K562 (cell line): Measurements from ENCODE around the gene ITPKB. TPM values are rescaled to one million over a fixed set of nuclear protein-coding genes. Genes with fewer than 3 reads are reported as not detected.

Experiments
- ATAC-seq: fragments of 200-7000 bp; cut with Tn5 transposase; 3 replicates; pipeline ENCODE4 v1.9.1; 2020; ENCODE audit warnings: moderate library complexity
- BruUV-seq: library from RNA; stranded (reverse); fragments of 400-500 nt; replicated peaks from 2 replicates; lab custom pipeline; 2021; lab: Mats Ljungman, UMichigan
- CTCF ChIA-PET: fragments of 300-600 bp; formaldehyde crosslinking; extraction: SDS; loops from one replicate; lab custom pipeline; 2021; ENCODE audit warnings: low intra/inter-chr PET ratio; lab: Yijun Ruan, JAX
- POLR2A ChIA-PET: fragments of 300-600, 350-650 bp; sonication (Branson Sonifier 250); formaldehyde crosslinking; extraction: SDS; loops from one replicate; lab custom pipeline; 2021; ENCODE audit warnings: antibody characterized with exemption, inconsistent platforms; lab: Yijun Ruan, JAX
- DNase-seq, 4 experiments: peaks; one replicate each; pipeline versions ENCODE4 v3.0.0 to v3.0.0-alpha.2; 2011 to 2018; ENCODE audit warnings: low spot score in 3 of 4, mixed read lengths in 3 of 4; ENCODE audit errors: extremely low read depth in 1 of 4
- FAIRE-seq: peaks from 2 replicates; lab custom pipeline; 2011; peaks lifted over from hg19 to GRCh38; lab: Jason Lieb, UNC
- H2AFZ ChIP-seq: 2 replicates; pipeline ENCODE4 v1.6.0; 2011; ENCODE audit warnings: low read depth, low read length, control low read depth, inconsistent platforms
- H3K27ac ChIP-seq: fragments of 200-600 bp; 3 replicates; pipeline ENCODE4 v1.8.0; 2011; ENCODE audit warnings: low read depth, mild to moderate bottlenecking, control low read depth, inconsistent platforms, low read length, moderate library complexity, mixed read lengths; ENCODE audit errors: extremely low read depth
- H3K27me3 ChIP-seq, 2 experiments: fragments of 300-600 bp in 1 of 2; 2 replicates in 1 of 2; 3 replicates in 1 of 2; pipeline versions ENCODE4 v1.6.0 to v1.8.0; 2011; ENCODE audit warnings: inconsistent platforms in 2 of 2, low read length in 2 of 2, mild to moderate bottlenecking in 1 of 2, mixed read lengths in 1 of 2, moderate library complexity in 1 of 2; ENCODE audit not compliant: control insufficient read depth in 2 of 2, insufficient read depth in 2 of 2
- H3K36me3 ChIP-seq: fragments of 300-600 bp; 3 replicates; pipeline ENCODE4 v1.8.0; 2011; ENCODE audit warnings: mild to moderate bottlenecking, low read length, inconsistent platforms; ENCODE audit not compliant: control insufficient read depth, insufficient read depth
- H3K4me1 ChIP-seq, 2 experiments: fragments of 200-600 bp in 1 of 2; replicated peaks in 1 of 2; 2 replicates in 1 of 2; 3 replicates in 1 of 2; pipeline versions ENCODE4 v1.5.1 to v1.8.0; 2011; ENCODE audit warnings: inconsistent platforms in 2 of 2, low read length in 2 of 2, mild to moderate bottlenecking in 1 of 2, mixed read lengths in 1 of 2, moderate library complexity in 1 of 2; ENCODE audit not compliant: control insufficient read depth in 2 of 2, insufficient read depth in 2 of 2
- H3K4me2 ChIP-seq: 2 replicates; pipeline ENCODE4 v1.6.1; 2011; ENCODE audit warnings: low read length, control low read depth, inconsistent platforms, mixed read lengths; ENCODE audit not compliant: insufficient read depth
- H3K4me3 ChIP-seq: fragments of 200-600 bp; sonication (generic), shearing (Covaris generic); 2 replicates; pipeline ENCODE4 v1.5.1; 2016; ENCODE audit warnings: control low read depth, inconsistent platforms
- H3K79me2 ChIP-seq: fragments of 200-600 bp; 3 replicates; pipeline ENCODE4 v1.8.0; 2011; ENCODE audit warnings: low read length, inconsistent platforms; ENCODE audit not compliant: control insufficient read depth, insufficient read depth
- H3K9ac ChIP-seq, 2 experiments: 2 replicates each; pipeline versions ENCODE4 v1.6.0 to v1.6.1; 2011; ENCODE audit warnings: low read depth in 2 of 2, low read length in 2 of 2, control low read depth in 1 of 2, inconsistent platforms in 1 of 2, mild to moderate bottlenecking in 1 of 2, mixed read lengths in 1 of 2; ENCODE audit not compliant: insufficient read depth in 1 of 2
- H3K9me1 ChIP-seq: one replicate; pipeline ENCODE4 v1.6.0; 2011; ENCODE audit warnings: inconsistent platforms, mild to moderate bottlenecking, low read length, moderate library complexity; ENCODE audit not compliant: control insufficient read depth, insufficient read depth
- H3K9me3 ChIP-seq: replicated peaks from 2 replicates; pipeline ENCODE4 v1.5.1; 2011; ENCODE audit warnings: low read depth, low read length, inconsistent platforms; ENCODE audit not compliant: control insufficient read depth, insufficient read depth
- H4K20me1 ChIP-seq: replicated peaks from 2 replicates; pipeline ENCODE4 v1.6.1; 2011; ENCODE audit warnings: low read length, inconsistent platforms, mixed read lengths; ENCODE audit not compliant: control insufficient read depth, insufficient read depth
- ATF2 ChIP-seq: sonication (generic); formaldehyde crosslinking; IDR thresholded peaks from 2 replicates; pipeline ENCODE4 v1.8.1; 2022; ENCODE audit warnings: missing genetic modification reagents
- BRCA1 ChIP-seq, 2 experiments: fragments of 450-650 bp in 1 of 2; sonication (generic) in 1 of 2; formaldehyde crosslinking in 1 of 2; IDR thresholded peaks; 2 replicates each; pipeline versions ENCODE4 v1.5.0 to v1.6.1; 2017 to 2020; ENCODE audit warnings: mild to moderate bottlenecking in 1 of 2, missing genetic modification reagents in 1 of 2
- KAT7 ChIP-seq: sonication (generic); formaldehyde crosslinking; IDR thresholded peaks from 2 replicates; pipeline ENCODE4 v1.8.0; 2022; ENCODE audit warnings: missing genetic modification reagents, mild to moderate bottlenecking, borderline replicate concordance
- NRF1 ChIP-seq, 2 experiments: fragments of 450-650 bp; IDR thresholded peaks in 1 of 2; conservative IDR thresholded peaks in 1 of 2; 2 replicates each; pipeline ENCODE4 v1.6.1; 2014; ENCODE audit warnings: mild to moderate bottlenecking in 2 of 2
- SRSF1 ChIP-seq: fragments of 200-400 bp; formaldehyde crosslinking; IDR thresholded peaks from 2 replicates; pipeline ENCODE4 v1.6.1; 2017; ENCODE audit warnings: mild to moderate bottlenecking, low read depth, low read length, moderate library complexity
- STAG1 ChIP-seq: sonication (generic); formaldehyde crosslinking; IDR thresholded peaks from 2 replicates; pipeline ENCODE4 v1.5.0; 2020; ENCODE audit warnings: missing genetic modification reagents, borderline replicate concordance
- STAT6 ChIP-seq: sonication (generic); formaldehyde crosslinking; IDR thresholded peaks from 2 replicates; pipeline ENCODE4 v1.8.1; 2023; ENCODE audit warnings: mild to moderate bottlenecking, missing genetic modification reagents
- XRCC5 ChIP-seq: fragments of 200-400 bp; formaldehyde crosslinking; IDR thresholded peaks from 2 replicates; pipeline ENCODE4 v1.6.1; 2017; ENCODE audit warnings: low read depth, mild to moderate bottlenecking, low read length
- WGBS: fragments of 100-300 bp; shearing (Covaris generic); methylation state at CpG from one replicate; pipeline ENCODE4 v1.1.6; 2016; ENCODE audit warnings: low coverage, mixed read lengths; ENCODE audit not compliant: insufficient coverage; ENCODE audit errors: missing lambda C conversion rate; 5-methylcytosine and 5-hydroxymethylcytosine counted together
- in situ Hi-C: fragments of 300-500 bp; cut with MboI; formaldehyde crosslinking; loops from 4 replicates; pipeline ENCODE4 v1.15.0; 2018; ENCODE audit warnings: inconsistent platforms, mixed read lengths
- intact Hi-C: fragments of 100-400 bp; cut with micrococcal nuclease; formaldehyde crosslinking; loops from 2 replicates; pipeline ENCODE4 v1.14.2; 2022
- polyA plus RNA-seq, 8 experiments: library from polyadenylated mRNA; depleted of rRNA in 4 of 8; stranded (reverse) in 5 of 8; unstranded in 3 of 8; fragments of >200 nt; fragmentation: Nextera tagmentation in 2 of 8; fragmentation: Illumina TruSeq in 1 of 8; extraction: Ambion mirVana in 2 of 8; extraction: Trizol in 1 of 8; gene quantifications; 2 replicates each; pipeline versions ENCODE4 v1.2.1 to v1.2.3, GENCODE V29; 2011 to 2014; ENCODE audit warnings: inconsistent platforms in 1 of 8, missing spikeins in 1 of 8
- total RNA-seq, 7 experiments: library from RNA; depleted of rRNA in 6 of 7; stranded (reverse); fragments of >200 nt in 6 of 7; fragmentation: Illumina TruSeq in 2 of 7; extraction: Trizol in 2 of 7; gene quantifications; 2 replicates each; pipeline versions ENCODE4 v1.2.1 to v1.2.3, GENCODE V29; 2011 to 2021; ENCODE audit warnings: low replicate concordance in 1 of 7

Gene ITPKB
- total and polyA plus RNA-seq, 9 of the 15 experiments (the other 6 are each of a cell fraction or from before 2014, with no cell fraction given): 0.01 to 0.22 TPM; not detected in 7

- TF ChIP-seq STAT6 (CRISPR knock-in tag) (no peak), STAG1 (CRISPR knock-in tag) (no peak), KAT7 (CRISPR knock-in tag) (no peak)
- TF ChIP-seq, all 486 proteins: peak for 0
Observed at GRCh38 chr1:226696547-226696946, 42.5 kb downstream of the ITPKB start (continued).

GRCh38 chr1:226695335-226695900, 43.7 kb downstream of the ITPKB start:
- H3K27me3 ChIP-seq: peaks cover 30 to 51% of the 10 kb centered on the region in 2 experiments
- 0% methylated on average over 7 of the region's 7 CpGs for WGBS
- ATAC-seq (no peak), DNase-seq (no peak), FAIRE-seq (no peak)
- H3K9me1 ChIP-seq: no peaks in the 10 kb centered on the region
- H4K20me1 ChIP-seq: no peaks in the 10 kb centered on the region
- H3K4me3 ChIP-seq: no peak overlapping the region
- ChIA-PET POLR2A (no interaction called here), CTCF (no interaction called here)
- no peak for TF ChIP-seq NRF1 (conservative IDR thresholded peaks at IDR 0.05 in 1 of 2, IDR thresholded peaks at IDR 0.05 in 1 of 2)
- no peak for TF ChIP-seq BRCA1 (IDR thresholded peaks at IDR 0.05)
- TF ChIP-seq BRCA1 (CRISPR knock-in tag; IDR thresholded peaks at IDR 0.05): no peak
- TF ChIP-seq ATF2 (CRISPR knock-in tag): no peak
- no peak for TF ChIP-seq SRSF1
- TF ChIP-seq XRCC5: no peak
- no peaks in the 10 kb centered on the region for H3K4me1 ChIP-seq
- intact Hi-C loops (no loop called here), in situ Hi-C loops (no loop called here)
- BruUV-seq: no TSS peak
- H3K4me2 ChIP-seq: no peak overlapping the region
- H3K9ac ChIP-seq: no peak overlapping the region
- H3K9me3 ChIP-seq: no peaks in the 10 kb centered on the region
- no peak overlapping the region for H3K27ac ChIP-seq
- no peaks in the 10 kb centered on the region for H3K79me2 ChIP-seq
- no peak overlapping the region for H2AFZ ChIP-seq
- no peaks in the 10 kb centered on the region for H3K36me3 ChIP-seq
